GM08714 (cell line): ENCODE data around the gene ENTR1.
A peak's percentile ranks its signal among the peaks of the same experiment; 100 is the strongest.
"Not testable (repeated sequence)": the region's sequence is repeated elsewhere in the genome, so short reads cannot be mapped to it uniquely, and the experiment has no call there.

ENCODE experiments used
- H3K4me3 ChIP-seq: fragments of 200-500 bp; sonication (Bioruptor generic); 2 replicates; pipeline ENCODE4 v1.5.1; 2014; ENCODE audit warnings: mild to moderate bottlenecking, low read length, inconsistent platforms
- ZNF274 ChIP-seq: IDR thresholded peaks from 2 replicates; pipeline ENCODE4 v1.6.1; 2012; ENCODE audit warnings: mild to moderate bottlenecking, low read depth, low read length

The ENTR1 gene

GRCh38 chr9:136418182-136419091 lies 8.0 kb upstream of the ENTR1 start:
- no peak overlapping the region for H3K4me3 ChIP-seq
- TF ChIP-seq ZNF274 = no peak

DNA sequence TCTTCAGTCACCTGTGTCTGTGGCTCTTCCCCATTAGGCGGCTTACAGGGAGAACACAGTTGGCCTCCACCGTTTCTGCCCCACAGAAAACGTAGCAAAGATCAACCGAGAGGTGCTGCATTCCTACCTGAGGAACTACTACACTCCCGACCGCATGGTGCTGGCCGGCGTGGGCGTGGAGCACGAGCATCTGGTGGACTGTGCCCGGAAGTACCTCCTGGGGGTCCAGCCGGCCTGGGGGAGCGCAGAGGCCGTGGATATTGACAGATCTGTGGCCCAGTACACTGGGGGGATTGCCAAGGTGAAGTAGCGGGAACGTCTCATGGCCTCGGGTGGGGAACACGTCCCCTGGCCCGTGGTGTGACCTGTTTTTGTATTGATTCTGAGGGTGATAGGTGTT lies 6.5 kb upstream of the ENTR1 start:
- TF ChIP-seq ZNF274 = no peak
- no peak overlapping the region for H3K4me3 ChIP-seq

DNA sequence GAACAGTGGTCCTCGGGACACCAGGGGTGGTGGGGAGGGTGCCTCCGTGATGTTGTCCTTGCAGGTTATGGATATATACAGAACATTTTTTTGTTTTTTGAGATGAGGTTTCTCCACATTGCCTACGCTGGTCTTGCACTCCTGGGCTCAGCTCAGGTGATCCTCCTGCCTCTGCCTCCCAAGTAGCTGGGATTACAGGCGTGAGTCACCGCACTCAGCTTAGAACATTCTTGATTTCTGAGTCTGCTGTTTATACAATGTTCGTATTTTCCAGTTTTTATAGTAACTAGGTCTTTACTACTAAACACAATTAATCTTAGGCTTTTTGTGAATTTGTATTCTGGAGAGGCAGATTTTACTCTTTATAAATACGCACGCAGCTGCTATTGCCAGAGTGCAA lies 6.0 kb upstream of the ENTR1 start:
- H3K4me3 ChIP-seq = no peak overlapping the region
- TF ChIP-seq ZNF274 = no peak

DNA sequence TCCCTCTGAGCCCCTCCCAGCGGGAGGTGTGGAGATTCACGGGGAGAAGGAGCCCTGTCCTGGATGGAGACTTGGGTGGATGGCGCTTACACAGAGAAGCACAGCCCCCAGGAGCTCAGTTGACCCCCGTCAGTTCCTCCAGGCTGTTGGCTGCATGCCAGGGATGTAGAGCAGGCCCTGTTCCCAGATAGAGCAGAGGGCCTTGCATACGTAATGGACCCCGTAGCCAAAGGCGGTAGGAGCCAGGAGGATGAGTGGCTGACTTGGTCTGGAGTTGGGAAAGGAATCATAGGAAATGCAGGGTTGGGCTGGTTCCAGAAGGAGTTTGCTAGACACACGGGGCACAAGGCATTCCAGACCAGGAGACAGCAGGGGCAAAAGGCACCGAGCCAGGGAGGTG lies 2.5 kb upstream of the ENTR1 start:
- H3K4me3 ChIP-seq = no peak overlapping the region
- TF ChIP-seq ZNF274 = no peak

- H3K4me3 ChIP-seq = peak overlapping the region; percentile 81
- no peak for TF ChIP-seq ZNF274
Observed at GRCh38 chr9:136411378-136411777, 964 bp upstream of the ENTR1 start.

DNA sequence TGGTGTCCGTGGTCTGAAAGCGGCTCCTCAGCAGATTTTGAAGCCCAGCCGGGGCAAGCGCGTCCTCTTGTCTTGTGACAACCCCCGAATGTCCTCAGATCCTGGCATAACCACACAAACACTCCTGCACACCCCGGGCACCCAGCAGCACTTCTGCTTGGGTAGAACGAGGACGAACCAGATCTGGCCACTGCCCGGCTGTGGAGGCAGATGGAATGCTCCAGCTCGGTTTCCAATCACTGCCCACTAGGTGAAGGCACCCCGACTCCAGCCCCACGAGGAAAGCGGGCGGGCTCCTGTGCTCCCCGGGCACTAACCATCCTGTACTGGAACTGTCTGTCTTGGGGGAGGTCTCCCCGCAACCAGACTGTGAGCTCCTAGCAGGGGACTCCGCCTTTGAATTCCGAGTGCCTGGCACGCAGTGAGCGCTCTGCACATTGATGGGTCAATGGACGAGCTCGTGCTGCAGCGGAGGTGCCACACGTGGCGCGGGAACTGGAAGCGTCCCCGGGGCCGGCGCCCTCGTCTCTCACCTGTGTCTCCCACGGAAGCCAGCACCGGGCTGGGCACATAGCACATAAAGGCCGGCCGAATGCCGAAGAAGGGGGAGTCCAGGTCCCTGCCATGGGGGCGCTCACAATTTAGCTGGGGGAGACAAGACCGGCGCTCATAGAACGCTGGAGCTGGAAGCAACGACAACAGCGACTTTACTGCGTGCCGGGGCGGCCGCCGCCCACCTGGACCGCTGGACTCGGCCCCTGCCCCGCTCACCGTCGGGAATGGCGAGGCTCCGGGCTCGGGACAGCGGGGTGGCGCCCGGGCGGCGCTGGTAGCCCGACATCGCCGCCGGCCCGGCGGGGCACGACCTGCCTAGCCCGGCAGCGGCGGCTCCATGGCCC lies 608 bp downstream of the ENTR1 start:
- TF ChIP-seq ZNF274 = no peak

DNA sequence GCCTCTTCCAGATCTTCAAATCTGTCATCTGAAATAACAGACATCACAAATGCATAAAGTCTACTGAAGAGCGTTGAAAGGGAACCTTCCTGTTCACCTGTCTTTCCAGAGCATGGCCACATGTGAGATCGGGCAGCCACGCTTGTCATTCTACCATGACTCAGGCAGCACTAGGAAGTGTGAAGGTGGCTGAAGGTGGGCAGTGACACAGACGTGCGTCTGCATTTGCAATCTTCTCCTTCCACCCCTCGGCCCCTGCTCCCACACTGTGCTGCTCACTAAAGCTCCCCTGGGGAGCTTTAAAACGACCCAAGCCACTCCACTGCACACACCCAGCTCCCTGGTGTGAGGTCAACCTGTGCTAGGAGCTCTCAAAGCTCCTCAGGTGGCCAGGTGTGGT lies 2.5 kb downstream of the ENTR1 start:
- no peak for TF ChIP-seq ZNF274
- H3K4me3 ChIP-seq = no peak overlapping the region

More for the DNA sequence above, 608 bp downstream of the ENTR1 start:
- H3K4me3 ChIP-seq = peak overlapping the region; percentile 75

DNA sequence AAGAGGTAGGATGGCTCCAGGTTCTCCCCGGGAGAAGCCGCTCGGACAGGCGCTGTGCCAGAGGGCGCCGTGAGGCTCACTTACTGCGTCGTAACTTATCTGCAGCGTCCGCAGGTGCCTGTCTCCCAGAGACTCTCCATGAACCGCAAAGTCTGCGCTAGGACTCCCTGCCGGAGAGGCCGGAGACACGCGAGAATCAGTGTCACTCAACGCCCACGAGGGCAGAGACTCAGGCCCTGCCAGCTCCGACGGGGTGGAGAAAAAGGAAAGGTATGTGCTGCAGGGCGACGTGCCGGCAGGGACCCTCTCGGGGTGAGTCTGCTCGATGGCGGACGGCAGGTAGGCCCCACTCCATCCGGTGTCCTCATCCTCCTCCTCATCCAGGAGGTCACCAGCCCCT lies 3.4 kb downstream of the ENTR1 start:
- not testable (repeated sequence) for H3K4me3 ChIP-seq

DNA sequence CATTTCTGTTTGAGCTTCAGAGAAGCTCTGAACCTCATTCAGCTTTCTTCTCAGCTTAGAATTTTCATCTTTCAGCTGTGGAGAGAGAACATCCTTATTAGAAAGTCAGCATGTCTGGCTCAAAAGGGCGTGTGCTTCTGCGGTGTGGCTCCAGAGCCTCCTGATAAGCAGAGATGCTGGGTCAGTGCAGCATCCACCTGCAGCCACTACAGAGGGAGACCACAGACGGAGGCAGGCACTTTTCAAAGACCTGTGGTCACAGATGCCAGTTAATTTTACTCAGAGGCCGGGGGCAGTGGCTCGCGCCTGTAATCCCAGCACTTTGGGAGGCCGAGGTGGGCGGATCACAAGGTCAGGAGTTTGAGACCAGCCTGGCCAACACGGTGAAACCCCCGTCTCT lies 4.5 kb downstream of the ENTR1 start:
- not testable (repeated sequence) for H3K4me3 ChIP-seq

DNA sequence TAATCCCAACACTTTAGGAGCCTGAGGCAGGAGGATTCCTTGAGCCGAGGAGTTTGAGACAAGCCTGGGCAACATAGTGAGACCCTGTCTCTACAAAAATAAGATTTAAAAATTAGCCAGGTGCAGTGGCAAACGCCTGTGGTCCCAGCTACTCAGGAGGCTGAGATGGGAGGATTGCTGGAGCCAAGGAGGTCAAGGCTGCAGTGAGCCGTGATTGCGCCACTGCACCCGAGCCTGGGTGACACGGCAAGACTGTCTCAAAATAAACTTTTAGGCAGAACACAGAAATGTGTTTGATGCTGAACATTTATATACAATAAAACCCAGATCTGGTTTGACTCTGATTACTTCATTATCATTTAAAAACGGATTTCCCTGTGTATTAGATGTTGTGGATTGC lies 4.9 kb downstream of the ENTR1 start:
- no peak overlapping the region for H3K4me3 ChIP-seq
- no peak for TF ChIP-seq ZNF274

GRCh38 chr9:136404801-136405136 lies 5.6 kb downstream of the ENTR1 start:
- H3K4me3 ChIP-seq = no peak overlapping the region; the same call in 1 of the 2 replicates
- TF ChIP-seq ZNF274 = no peak

- no peak for TF ChIP-seq ZNF274
- no peak overlapping the region; the same call in 1 of the 2 replicates for H3K4me3 ChIP-seq
Observed at GRCh38 chr9:136403915-136404800, 6.3 kb downstream of the ENTR1 start.

DNA sequence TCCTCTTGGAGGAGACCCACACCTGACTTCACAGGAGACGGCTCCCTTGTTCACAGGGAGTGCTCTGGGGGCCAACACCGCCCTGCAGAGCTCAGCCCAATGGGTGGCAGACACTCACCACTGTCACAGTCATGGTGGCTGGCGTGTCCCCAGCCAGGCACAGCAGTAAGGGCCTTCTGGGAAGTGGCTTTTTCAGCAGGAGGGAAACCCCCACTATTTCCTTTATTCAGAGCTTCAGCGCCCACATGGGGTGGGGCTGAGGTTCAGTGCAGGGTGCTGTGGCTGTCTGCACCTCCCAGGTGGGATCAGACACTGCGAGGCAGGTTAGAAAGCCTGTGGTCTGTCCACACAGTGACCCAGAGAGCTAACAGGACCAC lies 6.9 kb downstream of the ENTR1 start:
- H3K4me3 ChIP-seq = no peak overlapping the region
- TF ChIP-seq ZNF274 = no peak

DNA sequence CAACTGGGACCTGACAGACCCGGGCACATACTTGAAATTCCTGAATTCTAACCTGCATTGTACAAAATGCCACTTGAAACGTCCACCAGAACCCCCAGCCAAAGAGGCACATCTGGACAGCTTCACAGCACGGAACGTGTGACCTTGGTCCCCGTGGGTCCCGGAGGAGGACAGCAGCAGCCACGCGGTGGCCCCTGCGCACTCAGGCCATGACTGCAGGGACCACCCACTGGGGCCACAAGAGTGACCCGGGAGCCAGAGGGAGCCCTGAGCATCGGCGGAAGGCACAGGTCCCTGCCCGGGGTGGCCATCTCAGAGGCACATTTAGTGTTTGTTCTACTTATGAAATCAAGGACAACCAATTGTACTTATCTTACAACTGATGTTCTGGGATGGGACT lies 8.3 kb downstream of the ENTR1 start:
- no peak overlapping the region for H3K4me3 ChIP-seq
- no peak for TF ChIP-seq ZNF274
